Transverse colon (tissue), 4 donors: Measurements from ENCODE around the gene CD28.

Experiments
- EP300 ChIP-seq: sonication (generic); formaldehyde crosslinking; IDR thresholded peaks from one replicate; pipeline ENCODE4 v1.6.1; 2017; ENCODE audit warnings: antibody characterized with exemption, low read depth
- POLR2AphosphoS5 ChIP-seq, 3 donors: sonication (generic); formaldehyde crosslinking; IDR thresholded peaks; one replicate each; pipeline ENCODE4 v1.6.1; 2016; ENCODE audit warnings: antibody characterized with exemption in 3 of 3
- TF ChIP-seq, protein P1 (sequence below), 5 experiments: fragments of 200-600 bp in 3 of 5; fragments of 450-650 bp in 2 of 5; sonication (generic) in 3 of 5; IDR thresholded peaks; 1 replicate in 2 of 5; 2 replicates in 3 of 5; pipeline ENCODE4 v1.5.1; 2016 to 2017; ENCODE audit warnings: antibody characterized with exemption in 5 of 5, inconsistent platforms in 3 of 5, mild to moderate bottlenecking in 2 of 5, moderate library complexity in 1 of 5

- TF ChIP-seq, protein P1, sequence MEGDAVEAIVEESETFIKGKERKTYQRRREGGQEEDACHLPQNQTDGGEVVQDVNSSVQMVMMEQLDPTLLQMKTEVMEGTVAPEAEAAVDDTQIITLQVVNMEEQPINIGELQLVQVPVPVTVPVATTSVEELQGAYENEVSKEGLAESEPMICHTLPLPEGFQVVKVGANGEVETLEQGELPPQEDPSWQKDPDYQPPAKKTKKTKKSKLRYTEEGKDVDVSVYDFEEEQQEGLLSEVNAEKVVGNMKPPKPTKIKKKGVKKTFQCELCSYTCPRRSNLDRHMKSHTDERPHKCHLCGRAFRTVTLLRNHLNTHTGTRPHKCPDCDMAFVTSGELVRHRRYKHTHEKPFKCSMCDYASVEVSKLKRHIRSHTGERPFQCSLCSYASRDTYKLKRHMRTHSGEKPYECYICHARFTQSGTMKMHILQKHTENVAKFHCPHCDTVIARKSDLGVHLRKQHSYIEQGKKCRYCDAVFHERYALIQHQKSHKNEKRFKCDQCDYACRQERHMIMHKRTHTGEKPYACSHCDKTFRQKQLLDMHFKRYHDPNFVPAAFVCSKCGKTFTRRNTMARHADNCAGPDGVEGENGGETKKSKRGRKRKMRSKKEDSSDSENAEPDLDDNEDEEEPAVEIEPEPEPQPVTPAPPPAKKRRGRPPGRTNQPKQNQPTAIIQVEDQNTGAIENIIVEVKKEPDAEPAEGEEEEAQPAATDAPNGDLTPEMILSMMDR (IDR thresholded peaks at IDR 0.05): no peak
- no peak for TF ChIP-seq POLR2AphosphoS5 (IDR thresholded peaks at IDR 0.05)
- no peak for TF ChIP-seq EP300
Measured at GRCh38 chr2:203743441-203743981, 37.1 kb downstream of the CD28 start.
